ENCODE data around the gene UBC. TPM values are rescaled to one million over a fixed set of nuclear protein-coding genes. Genes with fewer than 3 reads are reported as not detected.

UBC gene
- total and polyA plus RNA-seq, 9 of the 15 experiments (the other 6 are each of a cell fraction or from before 2014, with no cell fraction given) = 533 to 1,153 (median 813) TPM

GRCh38 chr12:124914392-124915238 lies at the start of gene UBC (continued):
- TF ChIP-seq ZNF395 (CRISPR knock-in tag; IDR thresholded peaks at IDR 0.05) = peak; percentile 84; the same call in 1 of the 2 replicates
- peak; percentile 18; the same call in 1 of the 2 replicates for TF ChIP-seq CBFA2T3 (IDR thresholded peaks at IDR 0.05)
- no peak for TF ChIP-seq THRA (IDR thresholded peaks at IDR 0.05)
- peak in 1 of 2 experiments; percentile 85; a peak in 1 of 4 replicates for TF ChIP-seq KDM4B (IDR thresholded peaks at IDR 0.05; ENCODE audit: borderline replicate concordance in 2 of 2, low read depth in 1 of 2)
- TF ChIP-seq ZBTB26 (CRISPR knock-in tag; IDR thresholded peaks at IDR 0.05) = no peak
- peak; percentile 100 for TF ChIP-seq CXXC5 (CRISPR knock-in tag; IDR thresholded peaks at IDR 0.05)
- TF ChIP-seq NFRKB (IDR thresholded peaks at IDR 0.05; ENCODE audit: low read depth) = peak; percentile 99
- no peak for TF ChIP-seq ILK (tag; IDR thresholded peaks at IDR 0.05; ENCODE audit: borderline replicate concordance, low read depth)
- peak; percentile 56 for TF ChIP-seq MEIS2 (IDR thresholded peaks at IDR 0.05; ENCODE audit: partially characterized antibody)
- TF ChIP-seq ZNF431 (CRISPR knock-in tag; IDR thresholded peaks at IDR 0.05) = peak; percentile 89
- TF ChIP-seq ZNF253 (CRISPR knock-in tag; conservative IDR thresholded peaks at IDR 0.05) = peak; percentile 82
- TF ChIP-seq PCBP1 (IDR thresholded peaks at IDR 0.05; ENCODE audit: low read depth, low read length, poor library complexity, severe bottlenecking) = peak; percentile 98
- peak; percentile 93 for TF ChIP-seq CHD2 (IDR thresholded peaks at IDR 0.05; ENCODE audit: low read depth, low read length)
- TF ChIP-seq U2AF2 (optimal IDR thresholded peaks at IDR 0.05; ENCODE audit: low read depth, low read length) = no peak
- TF ChIP-seq IFI16 (CRISPR knock-in tag; IDR thresholded peaks at IDR 0.05) = no peak
- no peak for TF ChIP-seq ZNF184 (CRISPR knock-in tag; IDR thresholded peaks at IDR 0.05)
- TF ChIP-seq ARHGAP35 (IDR thresholded peaks at IDR 0.05; ENCODE audit: partially characterized antibody) = no peak
- peak; percentile 21 for TF ChIP-seq FUS (optimal IDR thresholded peaks at IDR 0.05; ENCODE audit: low read depth, low read length)
- no peak for TF ChIP-seq ZNF551 (CRISPR knock-in tag; IDR thresholded peaks at IDR 0.05)
- TF ChIP-seq ZNF217 (CRISPR knock-in tag; IDR thresholded peaks at IDR 0.05) = 0 out of 2 replicates have a peak, but pooled peaks have one; percentile 36
- TF ChIP-seq RUNX1 (IDR thresholded peaks at IDR 0.05; ENCODE audit: low read depth) = no peak
- TF ChIP-seq YY1 (IDR thresholded peaks at IDR 0.05; ENCODE audit: borderline replicate concordance in 1 of 3, control insufficient read depth in 1 of 3, extremely low read depth in 1 of 3, insufficient read depth in 3 of 3, insufficient read length in 1 of 3, insufficient replicate concordance in 2 of 3, low read depth in 1 of 3, low read length in 2 of 3) = peak; percentile 76 to 92 (median 86)
- TF ChIP-seq ZBTB2 (IDR thresholded peaks at IDR 0.05) = peak; percentile 100

Data from K562 (cell line).